GM03348 (cell line): Measurements from ENCODE around the gene CDRT4.

Source experiments
- DNase-seq: peaks from one replicate; pipeline ENCODE4 v3.0.0; 2012; ENCODE audit warnings: low spot score

Gene CDRT4

DNA sequence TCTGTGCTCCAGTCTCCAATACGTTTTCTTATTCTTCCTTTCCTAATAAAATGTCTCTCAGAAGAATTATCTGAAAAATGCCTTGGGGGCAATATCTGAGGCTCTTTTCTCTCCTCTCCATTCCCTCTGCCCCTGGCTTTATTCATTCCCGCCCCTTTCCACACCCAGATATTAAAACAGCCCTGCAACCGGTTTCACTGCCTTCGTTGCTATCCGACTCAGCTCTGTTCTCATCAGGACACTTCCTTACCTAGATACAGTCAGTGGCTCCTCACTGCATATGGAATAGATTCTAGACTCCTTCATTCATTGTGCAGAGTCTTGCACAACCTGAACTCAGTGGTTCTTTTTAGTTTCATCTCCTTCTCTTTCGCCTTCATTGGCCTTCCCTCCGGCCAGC, 74.0 kb downstream of the CDRT4 start:
- no peak for DNase-seq

GRCh38 chr17:15392326-15392741, 75.1 kb downstream of the CDRT4 start:
- DNase-seq, result peak; percentile 77

DNA sequence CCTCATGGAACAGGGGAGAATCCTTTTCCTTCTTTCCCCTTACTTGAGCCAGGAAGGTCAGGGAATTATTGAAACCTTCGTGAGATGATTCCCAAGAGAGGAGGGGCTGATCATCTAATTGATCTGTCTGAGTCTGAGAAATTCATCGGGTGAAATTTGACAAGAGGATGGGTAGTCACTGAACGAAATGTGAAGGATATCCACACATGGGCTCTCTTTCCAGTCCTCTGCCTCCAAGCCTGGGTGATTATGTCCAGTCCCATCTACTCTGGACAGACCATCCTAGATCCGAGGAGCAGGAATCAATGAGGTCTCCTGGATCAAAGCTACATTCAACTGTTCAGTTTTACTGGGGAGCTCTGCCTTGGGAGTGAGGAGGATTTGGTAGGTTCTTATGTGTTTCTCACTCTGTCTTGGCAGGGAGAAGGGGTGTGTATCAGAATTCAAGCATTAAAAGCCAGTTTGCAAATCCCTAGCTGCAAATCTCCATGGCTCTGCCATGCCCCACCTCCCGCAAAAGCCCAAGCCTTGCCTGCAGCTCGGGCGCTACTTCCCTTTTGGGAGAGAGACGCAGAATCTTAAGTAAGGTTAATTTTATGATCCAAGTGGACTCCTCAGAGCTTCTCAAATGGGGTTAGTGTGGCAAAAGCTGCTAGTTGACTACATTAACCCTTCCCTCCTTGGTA, 78.9 kb downstream of the CDRT4 start:
- DNase-seq, result no peak

- no peak for DNase-seq
These were observed 81.3 kb downstream of the CDRT4 start for GRCh38 chr17:15386083-15386482.
